GM12891 (cell line): ENCODE measurements around the gene AFAP1L2.

Experiments
- DNase-seq: peaks from one replicate; pipeline ENCODE4 v3.0.0; 2011; ENCODE audit warnings: low spot score; ENCODE audit not compliant: insufficient read length
- FAIRE-seq: peaks from 2 replicates; lab custom pipeline; 2011; peaks lifted over from hg19 to GRCh38; lab: Jason Lieb, UNC
- PAX5 ChIP-seq: IDR thresholded peaks from 2 replicates; pipeline ENCODE4 v1.6.1; 2011; ENCODE audit warnings: low read length, moderate library complexity, mild to moderate bottlenecking; ENCODE audit not compliant: insufficient read depth, severe bottlenecking
- POLR2A ChIP-seq: IDR thresholded peaks from 2 replicates; pipeline ENCODE4 v1.6.1; 2011; ENCODE audit warnings: low read depth, low read length, control low read depth
- POLR2AphosphoS5 ChIP-seq: IDR thresholded peaks from 2 replicates; pipeline ENCODE4 v1.6.1; 2011; ENCODE audit warnings: low read depth, low read length, control low read depth
- POU2F2 ChIP-seq: IDR thresholded peaks from 2 replicates; pipeline ENCODE4 v1.6.1; 2011; ENCODE audit warnings: low read depth, mild to moderate bottlenecking, control low read depth, low read length, moderate library complexity
- SPI1 ChIP-seq: IDR thresholded peaks from 2 replicates; pipeline ENCODE4 v1.6.1; 2011; ENCODE audit warnings: low read depth, low read length, control low read depth
- TAF1 ChIP-seq: IDR thresholded peaks from 2 replicates; pipeline ENCODE4 v1.6.1; 2011; ENCODE audit warnings: low read depth, low read length, control low read depth

Gene AFAP1L2

GRCh38 chr10:114256008-114256765 lies 148.1 kb downstream of the AFAP1L2 start:
- TF ChIP-seq PAX5 (no peak), TAF1 (no peak), POLR2A (no peak), POLR2AphosphoS5 (no peak), POU2F2 (no peak), SPI1 (no peak)
- DNase-seq (no peak), FAIRE-seq (no peak)

- no peak for TF ChIP-seq POLR2AphosphoS5
- TF ChIP-seq SPI1 = no peak
- TF ChIP-seq POU2F2 = no peak
- TF ChIP-seq POLR2A = no peak
- FAIRE-seq = no peak
- no peak for DNase-seq
Observed at GRCh38 chr10:114255227-114255626, 149.1 kb downstream of the AFAP1L2 start.

- DNase-seq = no peak
- no peak for FAIRE-seq
- TF ChIP-seq PAX5 (no peak), POLR2AphosphoS5 (no peak), POLR2A (no peak), POU2F2 (no peak), TAF1 (no peak), SPI1 (no peak)
Observed at GRCh38 chr10:114252883-114253282, 151.4 kb downstream of the AFAP1L2 start.

GRCh38 chr10:114252092-114252491 lies 152.2 kb downstream of the AFAP1L2 start:
- TF ChIP-seq TAF1 = no peak
- TF ChIP-seq POU2F2 = no peak
- no peak for TF ChIP-seq POLR2A
- TF ChIP-seq POLR2AphosphoS5 = no peak
- no peak for TF ChIP-seq SPI1
- TF ChIP-seq PAX5 = no peak
- DNase-seq (no peak), FAIRE-seq (no peak)

- no peak for FAIRE-seq
- TF ChIP-seq SPI1 (no peak), TAF1 (no peak)
Observed at GRCh38 chr10:114250716-114251115, 153.6 kb downstream of the AFAP1L2 start.

GRCh38 chr10:114250236-114250635 lies 154.1 kb downstream of the AFAP1L2 start:
- TF ChIP-seq POLR2AphosphoS5 = no peak
- FAIRE-seq (no peak), DNase-seq (no peak)

More at GRCh38 chr10:114250716-114251115, 153.6 kb downstream of the AFAP1L2 start:
- DNase-seq = no peak

GRCh38 chr10:114246679-114247305 lies 157.5 kb downstream of the AFAP1L2 start:
- DNase-seq (no peak), FAIRE-seq (no peak)
- no peak for TF ChIP-seq POU2F2
- no peak for TF ChIP-seq POLR2AphosphoS5

DNA sequence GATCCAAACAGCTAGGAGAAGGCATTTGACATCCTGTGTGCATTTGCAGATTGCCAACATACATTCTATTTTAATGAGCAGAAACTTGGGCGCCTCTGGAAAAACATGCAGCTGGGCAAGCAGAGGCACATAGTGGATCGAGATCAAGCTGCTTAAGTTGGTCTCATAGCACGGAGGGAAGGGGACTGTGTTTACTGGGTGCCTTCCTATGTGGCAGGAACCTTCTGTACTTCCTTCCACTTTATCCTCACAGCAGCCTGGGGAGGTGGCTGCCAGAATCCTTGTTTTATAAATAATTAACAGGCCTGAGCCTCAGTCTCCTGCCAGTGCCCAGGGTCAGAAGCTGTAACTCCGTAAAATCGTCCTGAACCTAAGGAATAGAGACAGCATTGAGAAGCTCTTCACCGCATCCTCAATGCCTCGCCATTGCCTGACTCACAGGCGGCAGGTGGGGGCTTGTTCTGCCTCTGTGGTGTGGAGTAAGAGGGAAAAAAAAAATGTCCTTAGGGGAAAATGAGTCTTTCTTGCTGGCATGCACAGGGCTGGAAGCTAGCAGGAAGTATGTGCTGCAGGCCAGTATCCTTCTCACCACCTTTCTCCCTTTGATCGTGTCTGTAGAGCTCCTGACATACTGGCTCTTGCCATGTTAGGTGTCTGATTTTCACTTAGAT lies 159.0 kb downstream of the AFAP1L2 start:
- TF ChIP-seq POLR2A = no peak
- no peak for TF ChIP-seq POLR2AphosphoS5
- no peak for TF ChIP-seq TAF1
- no peak for TF ChIP-seq POU2F2
- no peak for TF ChIP-seq PAX5
- TF ChIP-seq SPI1 = no peak
- no peak for FAIRE-seq
- no peak for DNase-seq
